GM19240 (cell line): ENCODE results near the gene RRBP1.
A peak's percentile ranks its signal among the peaks of the same experiment; 100 is the strongest.

Experiments used
- DNase-seq: peaks from one replicate; pipeline ENCODE4 v3.0.0; 2011; ENCODE audit warnings: low spot score; ENCODE audit not compliant: insufficient read length

Gene RRBP1

DNA sequence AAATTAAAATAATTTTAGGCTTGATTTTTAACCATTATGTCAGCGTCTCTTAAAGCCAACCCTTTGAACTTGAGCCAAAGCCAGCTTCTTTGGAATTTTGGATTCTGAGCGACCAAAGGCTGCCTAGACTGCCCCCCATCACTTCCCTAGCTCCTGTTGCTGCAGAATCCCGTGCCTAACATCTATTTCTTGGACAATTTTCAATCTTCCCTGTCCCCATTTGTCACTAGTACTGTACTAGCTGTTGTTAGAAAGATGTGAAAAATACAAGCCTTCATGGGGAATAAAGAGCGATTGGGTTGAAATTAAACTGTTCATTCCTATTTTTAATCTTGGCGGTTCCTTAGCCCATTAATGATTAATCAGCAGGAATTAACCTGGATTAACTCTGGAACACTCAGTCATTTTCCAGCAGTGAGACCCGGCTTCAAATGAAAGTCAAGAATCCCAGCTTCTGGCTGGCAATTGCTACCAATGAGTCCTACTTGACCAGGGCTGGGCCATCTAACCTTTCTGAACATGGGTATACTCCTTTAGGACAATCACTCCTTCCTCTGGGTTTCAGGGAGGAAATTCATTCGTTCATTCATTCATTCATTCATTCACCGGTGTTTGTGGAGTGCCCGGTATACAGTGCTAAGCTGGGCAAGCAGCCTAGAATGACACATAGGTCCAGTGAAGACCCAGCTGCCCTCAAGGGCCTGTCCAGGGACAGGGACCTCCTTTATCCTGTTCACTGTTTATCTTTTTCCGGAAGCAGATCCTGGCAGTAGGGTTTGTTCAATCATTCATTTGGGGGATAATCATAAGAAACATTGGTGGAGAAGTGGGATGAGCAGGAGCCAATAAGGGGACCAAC, 1.4 kb upstream of the RRBP1 start:
- no peak for DNase-seq

DNA sequence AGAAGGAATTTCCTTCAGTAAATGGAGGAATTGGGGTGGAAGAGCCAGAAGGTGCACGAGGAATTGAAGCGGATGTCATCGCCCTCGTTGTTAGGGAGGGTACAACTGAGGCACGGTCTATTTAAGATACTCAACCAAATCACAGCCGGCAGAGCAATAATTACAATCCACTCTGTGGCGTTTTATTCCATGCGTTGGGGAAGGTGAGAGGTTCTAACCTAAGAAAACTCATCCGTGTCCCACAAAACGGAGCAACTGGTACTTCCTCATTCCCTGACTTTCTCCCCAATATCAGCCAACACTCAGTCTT, 802 bp upstream of the RRBP1 start:
- DNase-seq: no peak

GRCh38 chr20:17681726-17682102, 328 bp downstream of the RRBP1 start:
- DNase-seq: no peak

GRCh38 chr20:17680836-17681725, 961 bp downstream of the RRBP1 start:
- DNase-seq: peak; percentile 71

DNA sequence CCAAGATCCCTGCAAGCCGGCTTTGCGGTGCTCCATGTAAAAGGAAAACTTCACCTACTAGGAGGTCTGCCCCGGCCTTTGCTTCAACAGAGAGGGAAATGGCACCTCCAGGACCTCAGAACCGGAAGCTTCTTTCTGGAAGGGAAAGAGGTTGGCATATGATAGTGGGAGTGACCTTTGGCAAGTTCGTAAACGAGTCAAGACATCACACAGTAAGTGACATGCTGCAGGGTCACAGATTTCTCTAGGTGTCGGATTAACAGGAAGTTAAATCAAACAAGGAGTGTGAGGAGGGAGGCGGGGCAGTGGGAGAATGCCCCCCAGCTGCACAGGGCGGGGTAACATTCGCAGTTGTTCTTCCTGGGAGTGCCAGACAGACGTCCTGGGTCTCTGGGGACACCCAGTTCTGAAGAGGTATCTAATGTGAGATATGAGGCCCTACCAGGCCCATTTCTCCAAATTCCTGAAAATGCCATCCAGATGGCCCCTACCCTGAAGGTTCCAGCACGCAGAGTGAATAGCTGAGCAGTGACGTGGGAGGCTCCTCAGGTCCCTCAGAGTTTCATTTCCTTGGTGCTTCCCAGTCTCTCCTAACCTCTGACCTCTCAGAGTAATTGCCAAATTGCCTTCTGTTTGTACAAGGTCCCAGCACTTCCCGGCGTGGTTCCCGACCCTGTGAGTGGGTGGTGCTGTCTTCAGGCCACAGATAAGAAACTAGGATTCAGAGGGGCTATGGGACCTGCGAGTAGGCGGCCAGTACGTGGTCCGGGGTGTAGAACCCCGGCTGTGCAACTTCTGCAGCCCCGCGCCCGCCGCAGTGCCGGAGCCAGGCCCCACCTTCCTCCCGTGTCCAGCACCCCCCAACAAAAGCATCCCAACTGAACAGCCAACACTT, 1.9 kb downstream of the RRBP1 start:
- no peak for DNase-seq

DNA sequence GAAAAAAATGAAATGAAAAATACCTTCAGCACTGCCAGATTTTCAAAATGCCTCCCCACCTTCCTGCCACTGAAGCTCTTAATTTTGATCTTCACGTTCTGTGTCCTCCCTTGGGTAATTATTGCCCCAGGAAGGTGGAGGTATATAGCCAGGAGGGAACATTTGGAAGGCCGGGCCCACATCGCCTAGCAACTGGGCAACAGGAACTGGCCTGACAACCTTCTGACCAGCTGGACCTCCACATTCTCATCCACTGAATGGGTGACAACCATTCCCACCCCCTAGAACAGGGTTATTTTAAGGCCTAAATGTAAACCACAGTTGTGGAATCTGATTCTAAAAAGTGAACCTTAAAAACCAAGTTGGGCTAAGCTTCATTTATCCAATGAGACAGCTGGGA, 3.2 kb downstream of the RRBP1 start:
- no peak for DNase-seq

GRCh38 chr20:17678295-17678694, 3.7 kb downstream of the RRBP1 start:
- no peak for DNase-seq

- DNase-seq: no peak
These were observed 5.1 kb downstream of the RRBP1 start for GRCh38 chr20:17676942-17677341.

DNA sequence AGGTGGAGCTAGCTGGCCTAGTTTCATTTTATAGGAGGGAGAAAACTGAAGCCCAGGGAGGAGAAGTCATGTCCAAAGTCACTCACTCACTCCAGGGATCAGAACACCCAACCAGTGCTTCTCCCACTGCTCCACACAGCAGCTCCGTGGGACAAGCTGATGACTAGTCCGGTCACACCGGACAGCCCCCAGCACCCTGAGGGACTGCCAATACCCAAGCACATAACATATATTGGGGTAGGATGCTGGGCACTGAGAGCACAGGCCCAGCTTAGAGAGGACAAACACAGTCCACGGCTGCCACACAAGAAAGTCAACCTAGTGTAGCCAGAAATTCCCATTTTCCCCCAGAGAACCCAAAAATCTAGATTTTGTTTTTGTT, 5.7 kb downstream of the RRBP1 start:
- DNase-seq: no peak

DNA sequence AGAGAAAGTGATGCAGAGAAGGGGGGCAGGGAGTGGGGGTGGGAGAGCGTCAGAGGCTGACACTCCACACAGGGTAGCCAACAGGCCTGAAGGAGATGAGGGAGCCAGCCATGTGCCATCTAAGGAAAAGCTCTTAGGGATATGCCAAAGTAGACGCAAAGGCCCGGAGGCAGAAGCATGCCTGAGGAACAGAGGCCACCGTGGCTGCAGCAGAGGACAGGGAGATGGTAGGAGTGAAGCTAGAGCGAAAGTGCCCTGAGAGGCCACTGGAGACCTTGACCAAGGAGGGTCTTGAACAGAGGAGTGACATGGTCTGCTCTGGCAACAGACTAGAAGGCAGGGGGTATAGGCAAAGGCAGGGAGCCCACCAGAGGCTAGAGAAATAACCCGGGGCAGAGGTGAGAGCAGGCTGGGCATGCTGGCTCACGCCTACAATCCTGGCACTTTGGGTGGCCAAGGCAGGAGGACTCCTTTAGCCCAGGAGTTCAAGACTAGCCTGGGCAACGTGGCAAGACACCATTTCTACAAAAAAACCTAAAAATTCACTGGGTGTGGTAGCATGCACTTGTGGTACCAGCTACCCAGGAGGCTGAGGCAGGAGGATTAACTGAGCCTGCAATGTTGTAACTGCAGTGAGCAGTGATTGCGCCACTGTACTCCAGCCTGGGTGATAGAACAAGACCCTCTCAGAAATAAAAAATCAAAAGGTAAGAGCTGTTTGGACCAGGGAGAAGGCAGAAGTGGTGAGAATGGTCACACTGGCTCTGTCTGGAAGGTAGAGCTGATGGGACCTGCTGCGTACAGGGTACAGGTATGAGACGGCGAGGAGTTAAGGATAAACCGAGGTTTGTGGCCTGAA, 6.3 kb downstream of the RRBP1 start:
- DNase-seq: no peak

DNA sequence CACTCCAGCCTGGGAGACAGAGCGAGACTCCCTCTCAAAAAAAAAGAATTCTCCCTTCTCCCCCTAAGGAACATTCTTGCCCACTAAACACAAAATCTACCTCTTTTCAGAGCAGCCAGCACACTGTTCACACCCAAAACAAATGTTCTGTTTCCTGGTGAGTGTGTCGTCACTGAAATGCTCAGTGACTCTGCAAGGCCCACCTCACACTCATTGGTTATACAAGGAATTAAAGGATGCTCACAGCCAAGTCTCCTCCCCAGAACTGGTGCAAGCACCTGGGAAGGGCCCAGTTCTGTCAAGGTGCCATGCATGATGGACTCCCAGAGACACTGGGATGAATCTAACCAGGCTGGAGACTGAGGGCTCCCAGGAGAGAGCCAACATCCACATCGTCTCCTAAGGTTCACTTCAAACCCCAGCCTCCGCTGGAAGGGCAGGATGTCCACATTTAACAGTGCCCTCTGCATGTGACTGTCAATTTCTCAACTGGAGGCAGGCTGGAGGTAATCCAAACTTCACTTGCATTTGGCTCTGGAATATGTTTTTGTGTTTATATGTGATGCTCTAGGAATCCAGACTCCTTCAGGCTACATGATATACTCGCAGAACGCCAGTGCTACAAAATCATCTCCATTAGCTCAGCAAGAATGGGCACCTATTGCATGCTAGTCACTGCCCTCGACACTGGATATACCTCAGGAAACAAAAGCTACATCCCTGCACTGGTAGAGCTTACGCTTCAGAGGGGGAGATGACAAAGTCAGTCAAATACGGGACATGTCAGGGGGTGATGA, 7.1 kb downstream of the RRBP1 start:
- DNase-seq: no peak

DNA sequence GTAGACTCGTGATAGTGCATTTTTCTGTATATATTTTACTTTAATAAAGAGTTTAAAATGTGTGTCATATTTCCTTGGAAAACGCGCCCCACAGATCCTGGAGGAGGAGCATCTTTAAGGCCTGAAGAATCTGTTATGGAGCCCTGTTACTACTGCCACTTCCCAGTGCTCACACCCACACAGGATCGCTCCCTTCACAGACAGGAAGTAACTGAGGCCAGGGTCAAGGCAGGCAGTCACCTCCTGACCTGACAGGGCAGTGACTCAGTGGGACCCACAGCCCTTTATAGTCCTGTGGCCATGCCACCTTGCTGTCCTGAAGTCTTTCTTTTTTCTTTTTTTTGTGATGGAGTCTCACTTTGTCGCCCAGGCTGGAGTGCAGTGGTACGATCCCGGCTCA, 9.0 kb downstream of the RRBP1 start:
- no peak for DNase-seq

GRCh38 chr20:17671565-17671964, 10.5 kb downstream of the RRBP1 start:
- DNase-seq: no peak

DNA sequence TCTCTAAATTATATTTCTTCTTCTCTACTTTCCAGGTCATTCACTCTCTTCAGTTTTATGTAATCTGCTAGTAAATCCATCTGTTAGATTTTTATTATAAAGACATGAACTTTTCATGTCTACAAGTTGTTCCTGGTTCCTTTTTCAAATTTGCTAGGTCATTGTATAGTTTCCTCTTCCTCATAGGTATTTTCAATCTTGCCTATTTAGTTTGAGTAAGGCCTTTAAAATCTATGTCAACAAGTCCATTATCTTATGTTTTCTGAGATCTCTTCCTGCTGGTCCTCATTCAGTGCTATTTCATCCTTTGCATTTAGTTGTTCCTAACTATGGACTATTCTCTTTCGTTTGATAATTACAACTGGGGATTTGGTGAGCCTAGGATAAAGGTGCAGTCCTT, 11.0 kb downstream of the RRBP1 start:
- no peak for DNase-seq

GRCh38 chr20:17669306-17669931, 12.6 kb downstream of the RRBP1 start:
- DNase-seq: no peak

DNA sequence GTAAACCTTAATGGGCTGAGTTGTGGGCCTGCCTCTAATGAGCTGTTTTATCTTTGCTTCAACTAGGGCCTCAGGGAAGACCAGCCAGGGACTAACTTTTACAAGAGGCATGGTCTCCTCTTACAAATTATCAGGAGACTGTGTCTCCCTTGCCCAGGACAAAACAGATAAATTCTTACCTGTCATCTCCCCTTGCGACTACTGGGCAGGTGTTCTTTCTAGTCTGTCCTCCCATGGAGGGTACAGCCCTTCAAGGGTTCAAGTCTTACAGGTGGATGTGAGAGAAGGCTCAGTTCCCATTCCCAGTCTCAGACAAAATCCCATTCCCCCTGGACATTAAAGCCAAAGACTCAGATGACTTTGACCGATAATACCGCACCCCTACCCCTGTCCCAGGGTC, 13.6 kb downstream of the RRBP1 start:
- DNase-seq: no peak

DNA sequence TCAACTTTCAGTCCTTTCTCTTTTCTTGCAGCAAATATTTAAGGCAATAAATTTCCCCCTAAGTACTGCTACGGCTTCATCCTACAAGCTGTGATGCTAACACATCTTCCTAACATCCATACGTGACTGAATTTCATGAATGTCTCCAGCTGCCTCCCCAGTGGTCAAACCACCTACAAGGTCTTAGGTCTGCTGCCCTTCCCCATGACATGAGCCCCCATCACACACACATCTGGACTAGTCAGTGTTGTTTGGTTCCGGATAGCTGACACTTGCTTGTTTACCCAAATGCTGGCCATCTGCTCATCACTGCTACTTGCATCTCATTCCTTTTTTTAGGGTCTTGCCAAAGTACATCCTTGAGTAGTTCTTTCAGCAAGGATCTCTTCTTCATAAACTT, 14.6 kb downstream of the RRBP1 start:
- DNase-seq: no peak

GRCh38 chr20:17666481-17666880, 15.6 kb downstream of the RRBP1 start:
- DNase-seq: no peak

DNA sequence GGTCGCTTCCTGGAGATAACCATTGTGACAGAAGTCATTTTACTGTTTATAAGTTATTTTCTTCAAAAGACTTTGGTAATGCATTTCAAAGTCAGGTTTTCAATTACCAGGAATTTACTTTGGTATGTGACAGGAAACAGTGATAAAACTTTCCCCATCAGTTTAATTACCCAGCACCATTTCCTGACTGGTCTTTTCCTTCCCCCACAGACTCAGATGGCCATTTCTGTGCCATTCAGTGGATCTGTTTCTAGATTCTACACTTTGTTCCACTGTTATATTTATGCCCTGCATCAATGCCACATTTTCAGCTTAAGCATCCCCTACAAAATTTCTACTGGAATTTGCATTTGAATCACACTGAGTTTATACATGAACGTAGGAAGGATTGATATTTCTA, 16.3 kb downstream of the RRBP1 start:
- no peak for DNase-seq
